Measurements from ENCODE around the gene CPED1.

DNA sequence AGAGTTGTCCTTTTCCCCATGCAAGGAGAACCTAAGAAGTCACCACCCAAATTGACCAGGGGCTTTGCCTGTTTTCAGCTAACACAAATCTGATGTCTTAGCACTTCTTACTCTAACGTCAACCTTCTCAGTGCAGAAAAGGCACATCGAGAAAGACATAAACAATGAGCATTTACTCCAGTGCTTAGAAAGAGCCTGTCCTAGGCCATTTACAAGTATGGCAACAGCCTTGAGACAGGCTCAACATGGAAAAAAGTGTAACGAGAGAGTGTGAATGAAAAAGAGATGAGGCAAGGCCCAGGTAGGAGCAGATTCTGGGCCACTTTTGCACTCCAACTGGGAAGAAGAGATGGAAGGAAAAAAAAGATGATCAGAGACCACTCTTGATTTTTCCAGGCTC lies 54.4 kb downstream of the CPED1 start:
- no peak for TF ChIP-seq CTCF (IDR thresholded peaks at IDR 0.05)
- no peak for TF ChIP-seq POLR2A (IDR thresholded peaks at IDR 0.05)
